Left ventricle myocardium inferior (tissue), 1 donor: Measurements from ENCODE around the gene FAM131B. TPM values are rescaled to one million over a fixed set of nuclear protein-coding genes. Genes with fewer than 3 reads are reported as not detected.

Source experiments
- DNase-seq: peaks from one replicate; pipeline ENCODE4 v3.0.0-alpha.2; 2020
- H3K27ac ChIP-seq: fragments of 200-600 bp; replicated peaks from 2 replicates; pipeline ENCODE4 v1.8.0; 2021
- H3K27me3 ChIP-seq: fragments of 200-600 bp; 2 replicates; pipeline ENCODE4 v1.8.0; 2021; ENCODE audit warnings: low read depth
- H3K36me3 ChIP-seq: fragments of 200-600 bp; 2 replicates; pipeline ENCODE4 v1.8.0; 2021
- H3K4me1 ChIP-seq: fragments of 200-600 bp; 2 replicates; pipeline ENCODE4 v1.8.0; 2021
- H3K4me3 ChIP-seq: fragments of 200-600 bp; 2 replicates; pipeline ENCODE4 v1.8.0; 2021; ENCODE audit warnings: mild to moderate bottlenecking, moderate library complexity
- H3K9me3 ChIP-seq: fragments of 200-600 bp; replicated peaks from 2 replicates; pipeline ENCODE4 v1.8.0; 2021
- CTCF ChIP-seq: fragments of 200-600 bp; IDR thresholded peaks from 2 replicates; pipeline ENCODE4 v1.8.0; 2021; ENCODE audit warnings: antibody characterized with exemption, mild to moderate bottlenecking, borderline replicate concordance
- intact Hi-C: fragments of 100-400 bp; cut with micrococcal nuclease; formaldehyde crosslinking; loops from one replicate; pipeline ENCODE4 v1.11.0; 2022
- total RNA-seq: library from RNA; stranded (reverse); fragmentation: NEBNext Ultra II Directional; extraction: Animal tissue kit (Norgen Biotek cat#: 25700); gene quantifications from one replicate; pipeline ENCODE4 v1.2.1, GENCODE V29; 2021
- donor health status: DM: no; HTN: yes; CAD: no; lungs with severe emphysema.

The FAM131B gene
- total RNA-seq, 1 donor from 2014 or later: 0.47 TPM

GRCh38 chr7:143382126-143382790 lies 19.7 kb upstream of the FAM131B start:
- peak overlapping the region; percentile 99 for H3K27ac ChIP-seq
- no peaks in the 10 kb centered on the region for H3K9me3 ChIP-seq
- intact Hi-C loops: no loop called here
- no peaks in the 10 kb centered on the region for H3K27me3 ChIP-seq
- H3K36me3 ChIP-seq: peaks cover 13% of the 10 kb centered on the region
- H3K4me1 ChIP-seq: peaks cover 82% of the 10 kb centered on the region
- peak overlapping the region; percentile 98 for H3K4me3 ChIP-seq
- no peak for DNase-seq
- TF ChIP-seq CTCF: no peak

- Histone ChIP-seq H3K9me3 (no peaks in the 10 kb centered on the region), H3K36me3 (peaks cover 9% of the 10 kb centered on the region), H3K27ac (peak overlapping the region; percentile 99), H3K4me1 (peaks cover 75% of the 10 kb centered on the region), H3K27me3 (no peaks in the 10 kb centered on the region), H3K4me3 (peak overlapping the region; percentile 98)
- peak; percentile 83 for DNase-seq
- intact Hi-C loops: no loop called here
- no peak for TF ChIP-seq CTCF
These were observed 19.1 kb upstream of the FAM131B start for GRCh38 chr7:143381427-143382125.

- Histone ChIP-seq H3K4me1 (peaks cover 68% of the 10 kb centered on the region), H3K27ac (peak within 1 kb of the TSS; percentile 99), H3K9me3 (no peaks in the 10 kb centered on the region), H3K4me3 (peak within 1 kb of the TSS; percentile 98), H3K36me3 (peaks cover 9% of the 10 kb centered on the region), H3K27me3 (no peaks in the 10 kb centered on the region)
- intact Hi-C loops: no loop called here
- no peak for TF ChIP-seq CTCF
- DNase-seq: peak; percentile 98
These were observed 18.3 kb upstream of the FAM131B start, which contains the start of gene ZYX for GRCh38 chr7:143380646-143381426. Gene ZYX (plus strand): TSS chr7:143381345. CDS start chr7:143381572, 227 bp downstream.

- TF ChIP-seq CTCF: peak; percentile 93
- Histone ChIP-seq H3K4me1 (peaks cover 62% of the 10 kb centered on the region), H3K4me3 (peak overlapping the region; percentile 98)
These were observed 17.7 kb upstream of the FAM131B start for GRCh38 chr7:143380260-143380645.

GRCh38 chr7:143379611-143380259 lies 17.2 kb upstream of the FAM131B start:
- Histone ChIP-seq H3K4me1 (peaks cover 57% of the 10 kb centered on the region), H3K27me3 (no peaks in the 10 kb centered on the region), H3K27ac (peak overlapping the region; percentile 99), H3K4me3 (peak overlapping the region; percentile 98), H3K36me3 (peaks cover 9% of the 10 kb centered on the region), H3K9me3 (no peaks in the 10 kb centered on the region)
- DNase-seq: no peak
- intact Hi-C loops: no loop called here
- no peak for TF ChIP-seq CTCF

More at GRCh38 chr7:143380260-143380645, 17.7 kb upstream of the FAM131B start:
- peak overlapping the region; percentile 99 for H3K27ac ChIP-seq
- H3K36me3 ChIP-seq: peaks cover 9% of the 10 kb centered on the region
- no peaks in the 10 kb centered on the region for H3K27me3 ChIP-seq
- intact Hi-C loops: no loop called here
- H3K9me3 ChIP-seq: no peaks in the 10 kb centered on the region
- DNase-seq: peak; percentile 89
